ENCODE measurements around the gene OGDH. TPM values are rescaled to one million over a fixed set of nuclear protein-coding genes. Genes with fewer than 3 reads are reported as not detected.

The OGDH gene
- total RNA-seq, 1 experiment from 2014 or later, result 28.5 TPM

DNA sequence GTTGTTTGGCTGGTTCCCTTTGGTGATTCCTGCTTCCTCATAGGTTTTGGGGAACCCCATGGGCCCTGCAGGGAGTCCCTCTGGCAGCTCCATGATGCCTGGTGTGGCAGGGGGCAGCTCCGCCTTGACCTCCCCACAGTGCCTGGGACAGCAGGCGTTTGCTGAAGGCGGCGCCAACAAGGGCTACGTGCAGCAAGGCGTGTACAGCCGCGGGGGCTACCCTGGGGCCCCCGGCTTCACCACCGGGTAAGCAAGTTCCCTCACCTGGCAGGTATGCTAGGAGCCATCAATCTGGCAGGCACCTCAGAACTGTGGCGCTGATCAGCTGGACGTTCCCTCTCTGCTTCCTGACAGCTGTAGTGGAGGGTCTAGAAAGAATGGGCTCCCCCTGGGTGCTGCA lies 150.5 kb downstream of the OGDH start:
- in situ Hi-C loops (cut with HindIII; ENCODE audit: low pct_unique_long_range_greater_than_20kb, low sequenced_read_pairs), result no loop called here
- DNase-seq (ENCODE audit: low read depth, low spot score), result no peak

DNA sequence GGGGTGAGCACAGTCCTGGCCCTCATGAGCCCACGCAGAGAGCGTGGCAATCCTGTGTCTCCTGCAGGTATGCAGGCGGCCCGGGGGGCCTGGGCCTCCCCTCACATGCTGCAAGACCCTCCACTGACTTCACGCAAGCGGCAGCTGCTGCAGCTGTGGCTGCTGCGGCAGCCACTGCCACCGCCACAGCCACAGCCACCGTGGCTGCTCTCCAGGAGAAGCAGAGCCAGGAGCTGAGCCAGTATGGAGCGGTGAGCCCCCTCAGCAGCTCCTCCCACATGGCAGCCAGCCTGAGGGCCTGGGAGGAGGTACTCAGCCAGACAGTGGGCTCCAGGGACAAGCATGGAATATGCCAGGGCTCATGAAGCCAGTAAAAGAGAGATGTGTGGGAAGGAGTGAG lies 150.9 kb downstream of the OGDH start:
- in situ Hi-C loops (cut with HindIII; ENCODE audit: low pct_unique_long_range_greater_than_20kb, low sequenced_read_pairs), result no loop called here

DNA sequence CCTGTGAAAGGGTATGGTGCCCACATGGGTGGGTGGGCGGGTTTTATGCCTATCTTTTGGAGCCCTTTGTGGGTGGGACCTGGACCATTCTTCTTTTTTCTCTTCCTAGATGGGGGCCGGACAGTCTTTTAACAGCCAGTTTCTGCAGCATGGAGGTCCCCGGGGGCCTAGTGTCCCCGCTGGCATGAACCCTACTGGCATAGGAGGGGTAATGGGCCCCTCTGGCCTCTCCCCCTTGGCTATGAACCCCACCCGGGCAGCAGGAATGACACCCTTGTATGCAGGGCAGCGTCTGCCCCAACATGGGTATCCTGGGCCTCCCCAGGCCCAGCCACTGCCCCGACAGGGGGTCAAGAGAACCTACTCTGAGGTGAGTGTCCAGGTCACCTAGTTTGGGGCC lies 151.3 kb downstream of the OGDH start:
- in situ Hi-C loops (cut with HindIII; ENCODE audit: low pct_unique_long_range_greater_than_20kb, low sequenced_read_pairs), result no loop called here

More for the DNA sequence above, 150.9 kb downstream of the OGDH start:
- DNase-seq (ENCODE audit: low read depth, low spot score), result no peak

More for the DNA sequence above, 151.3 kb downstream of the OGDH start:
- no peak for DNase-seq (ENCODE audit: low read depth, low spot score)

Other genes starting within 250 kb of the OGDH start
- gene NUDCD3, start 116.0 kb upstream of the OGDH start, total RNA-seq (2014; rRNA removed; shearing (Covaris generic)), result 80.5 and 98.2 TPM in 2 replicates
- not detected in 2 replicates for gene NPC1L1, start 65.3 kb upstream of the OGDH start, total RNA-seq (2014; rRNA removed; shearing (Covaris generic))
- gene DDX56, start 32.7 kb upstream of the OGDH start, total RNA-seq (2014; rRNA removed; shearing (Covaris generic)), result 131 and 138 TPM in 2 replicates
- 177 and 178 TPM in 2 replicates for gene TMED4, start 24.4 kb upstream of the OGDH start, total RNA-seq (2014; rRNA removed; shearing (Covaris generic))
- gene ZMIZ2, start 142.2 kb downstream of the OGDH start, total RNA-seq (2014; rRNA removed; shearing (Covaris generic)), result 5.3 and 5.4 TPM in 2 replicates
- 8,852 and 9,543 TPM in 2 replicates for gene PPIA, start 190.1 kb downstream of the OGDH start, total RNA-seq (2014; rRNA removed; shearing (Covaris generic))
- gene H2AZ2, start 241.5 kb downstream of the OGDH start, total RNA-seq (2014; rRNA removed; shearing (Covaris generic)), result 238 TPM in 2 replicates

Data from SK-MEL-5 (cell line).